K562 (cell line): ENCODE results near the gene LRP1. TPM values are rescaled to one million over a fixed set of nuclear protein-coding genes. Genes with fewer than 3 reads are reported as not detected.
A peak's percentile ranks its signal among the peaks of the same experiment; 100 is the strongest.

ENCODE experiments used
- ARID2 ChIP-seq: fragments of 450-650 bp; IDR thresholded peaks from 2 replicates; pipeline ENCODE4 v1.6.1; 2017; ENCODE audit warnings: antibody characterized with exemption, mild to moderate bottlenecking
- ATF1 ChIP-seq, 2 experiments: fragments of 450-650 bp in 1 of 2; IDR thresholded peaks; 2 replicates each; pipeline ENCODE4 v1.6.1; 2016; ENCODE audit warnings: missing compliant biosample characterization in 1 of 2, missing genetic modification characterization in 1 of 2
- BCOR ChIP-seq: fragments of 450-650 bp; IDR thresholded peaks from 2 replicates; pipeline ENCODE4 v1.6.1; 2016
- CBX3 ChIP-seq, 2 experiments: IDR thresholded peaks; 1 replicate in 1 of 2; 2 replicates in 1 of 2; pipeline ENCODE4 v1.6.1; 2012; ENCODE audit warnings: inconsistent platforms in 2 of 2, low read length in 2 of 2, borderline replicate concordance in 1 of 2, control low read depth in 1 of 2
- CREB1 ChIP-seq, 2 experiments: sonication (generic) in 1 of 2; formaldehyde crosslinking in 1 of 2; IDR thresholded peaks; 2 replicates each; pipeline versions ENCODE4 v1.6.1 to v1.8.0; 2012 to 2022; ENCODE audit warnings: inconsistent platforms in 1 of 2, mild to moderate bottlenecking in 1 of 2, missing genetic modification reagents in 1 of 2, moderate library complexity in 1 of 2
- E2F8 ChIP-seq: fragments of 450-650 bp; IDR thresholded peaks from 2 replicates; pipeline ENCODE4 v1.7.1; 2018; ENCODE audit warnings: mild to moderate bottlenecking, low read depth; ENCODE audit not compliant: partially characterized antibody
- HCFC1 ChIP-seq: IDR thresholded peaks from 2 replicates; pipeline ENCODE4 v1.6.1; 2012; ENCODE audit warnings: low read depth, low read length, improper control_type of control experiment
- HNRNPUL1 ChIP-seq: fragments of 200-400 bp; formaldehyde crosslinking; IDR thresholded peaks from 2 replicates; pipeline ENCODE4 v1.6.1; 2017; ENCODE audit warnings: low read length
- JUND ChIP-seq, 2 experiments: IDR thresholded peaks; 2 replicates in 1 of 2; 3 replicates in 1 of 2; pipeline ENCODE4 v1.6.1; 2011; ENCODE audit warnings: borderline replicate concordance in 2 of 2, low read depth in 2 of 2, low read length in 2 of 2, improper control_type of control experiment in 1 of 2, missing biosample characterization in 1 of 2, missing genetic modification characterization in 1 of 2, missing genetic modification reagents in 1 of 2
- MYC ChIP-seq, 2 experiments: fragments of 250-450 bp in 1 of 2; sonication (Bioruptor Pico) in 1 of 2; IDR thresholded peaks; 2 replicates each; pipeline versions ENCODE4 v1.5.1 to v1.6.1; 2012 to 2021; ENCODE audit warnings: low read depth in 2 of 2, borderline replicate concordance in 1 of 2, improper control_type of control experiment in 1 of 2, low read length in 1 of 2, mild to moderate bottlenecking in 1 of 2, moderate library complexity in 1 of 2
- NR2C1 ChIP-seq, 2 experiments: fragments of 450-650 bp; IDR thresholded peaks; 2 replicates each; pipeline ENCODE4 v1.6.1; 2017; ENCODE audit warnings: mild to moderate bottlenecking in 2 of 2, antibody characterized with exemption in 1 of 2, inconsistent platforms in 1 of 2, missing compliant biosample characterization in 1 of 2, missing genetic modification characterization in 1 of 2
- NRF1 ChIP-seq, 2 experiments: fragments of 450-650 bp; IDR thresholded peaks in 1 of 2; conservative IDR thresholded peaks in 1 of 2; 2 replicates each; pipeline ENCODE4 v1.6.1; 2014; ENCODE audit warnings: mild to moderate bottlenecking in 2 of 2
- PHF21A ChIP-seq: fragments of 450-650 bp; IDR thresholded peaks from 2 replicates; pipeline ENCODE4 v1.6.1; 2017; ENCODE audit warnings: low read depth, borderline replicate concordance
- RBM15 ChIP-seq: fragments of 200-400 bp; formaldehyde crosslinking; IDR thresholded peaks from 2 replicates; pipeline ENCODE4 v1.6.1; 2018; ENCODE audit warnings: mild to moderate bottlenecking, low read length, moderate library complexity; ENCODE audit not compliant: insufficient read depth
- SMARCA4 ChIP-seq: fragments of 450-650 bp; IDR thresholded peaks from 2 replicates; pipeline ENCODE4 v1.6.1; 2016
- SNIP1 ChIP-seq: fragments of 450-650 bp; IDR thresholded peaks from 2 replicates; pipeline ENCODE4 v1.7.1; 2017; ENCODE audit warnings: low read depth, mild to moderate bottlenecking
- STAT6 ChIP-seq: sonication (generic); formaldehyde crosslinking; IDR thresholded peaks from 2 replicates; pipeline ENCODE4 v1.8.1; 2023; ENCODE audit warnings: mild to moderate bottlenecking, missing genetic modification reagents
- TFAM ChIP-seq: fragments of 250-450 bp; sonication (Bioruptor Pico); conservative IDR thresholded peaks from 2 replicates; pipeline ENCODE4 v1.5.0; 2021; ENCODE audit warnings: mild to moderate bottlenecking, moderate library complexity
- ZBTB2 ChIP-seq: fragments of 450-650 bp; IDR thresholded peaks from 2 replicates; pipeline ENCODE4 v1.6.1; 2016; ENCODE audit warnings: antibody characterized with exemption
- polyA plus RNA-seq, 8 experiments: library from polyadenylated mRNA; depleted of rRNA in 4 of 8; stranded (reverse) in 5 of 8; unstranded in 3 of 8; fragments of >200 nt; fragmentation: Nextera tagmentation in 2 of 8; fragmentation: Illumina TruSeq in 1 of 8; extraction: Ambion mirVana in 2 of 8; extraction: Trizol in 1 of 8; gene quantifications; 2 replicates each; pipeline versions ENCODE4 v1.2.1 to v1.2.3, GENCODE V29; 2011 to 2014; ENCODE audit warnings: inconsistent platforms in 1 of 8, missing spikeins in 1 of 8
- total RNA-seq, 7 experiments: library from RNA; depleted of rRNA in 6 of 7; stranded (reverse); fragments of >200 nt in 6 of 7; fragmentation: Illumina TruSeq in 2 of 7; extraction: Trizol in 2 of 7; gene quantifications; 2 replicates each; pipeline versions ENCODE4 v1.2.1 to v1.2.3, GENCODE V29; 2011 to 2021; ENCODE audit warnings: low replicate concordance in 1 of 7

The LRP1 gene
- total and polyA plus RNA-seq, 9 of the 15 experiments (the other 6 are each of a cell fraction or from before 2014, with no cell fraction given), result 0.04 to 0.64 (median 0.19) TPM; not detected in 2

GRCh38 chr12:57175428-57176138 is 47.3 kb downstream of the LRP1 start (continued):
- 0 out of 2 replicates have a peak, but pooled peaks have one; percentile 15 for TF ChIP-seq HCFC1
- peak; percentile 35; the same call in 1 of the 2 replicates for TF ChIP-seq MYC (IDR thresholded peaks at IDR 0.05; ENCODE audit: low read depth, low read length)
- no peak for TF ChIP-seq MYC (CRISPR knock-in tag; IDR thresholded peaks at IDR 0.05; ENCODE audit: borderline replicate concordance, low read depth)
- peak; percentile 30; the same call in 1 of the 2 replicates for TF ChIP-seq CREB1 (IDR thresholded peaks at IDR 0.05)
- peak; percentile 45; the same call in 1 of the 2 replicates for TF ChIP-seq CREB1 (CRISPR knock-in tag; IDR thresholded peaks at IDR 0.05)
- 0 out of 2 replicates have a peak, but pooled peaks have one; percentile 39 for TF ChIP-seq PHF21A
- TF ChIP-seq NRF1 (conservative IDR thresholded peaks at IDR 0.05 in 1 of 2, IDR thresholded peaks at IDR 0.05 in 1 of 2), result peak; percentile 75 to 81
- 0 out of 2 replicates have a peak, but pooled peaks have one; percentile 10 for TF ChIP-seq ATF1 (CRISPR knock-in tag; IDR thresholded peaks at IDR 0.05)
- TF ChIP-seq ATF1 (tag; IDR thresholded peaks at IDR 0.05), result no peak
- TF ChIP-seq BCOR, result peak; percentile 43; the same call in 1 of the 2 replicates
- TF ChIP-seq TFAM, result no peak
- no peak for TF ChIP-seq NR2C1 (IDR thresholded peaks at IDR 0.05)
- no peak for TF ChIP-seq NR2C1 (tag; IDR thresholded peaks at IDR 0.05)
- TF ChIP-seq E2F8, result peak; percentile 34
- TF ChIP-seq ZBTB2, result peak; percentile 74; the same call in 1 of the 2 replicates
- peak; percentile 31; the same call in 1 of the 2 replicates for TF ChIP-seq STAT6 (CRISPR knock-in tag)
- TF ChIP-seq SMARCA4, result 0 out of 2 replicates have a peak, but pooled peaks have one; percentile 16
- no peak for TF ChIP-seq HNRNPUL1
- no peak for TF ChIP-seq RBM15
- TF ChIP-seq ARID2, result 0 out of 2 replicates have a peak, but pooled peaks have one; percentile 22
- no peak for TF ChIP-seq SNIP1
- 0 out of 3 replicates have a peak, but pooled peaks of 1 of the 2 experiments have one; percentile 35 for TF ChIP-seq CBX3 (IDR thresholded peaks at IDR 0.05; ENCODE audit: borderline replicate concordance in 1 of 2, low read length in 2 of 2)
- TF ChIP-seq JUND (IDR thresholded peaks at IDR 0.05; ENCODE audit: borderline replicate concordance, low read depth, low read length), result peak; percentile 42; the same call in 1 of the 2 replicates
- no peak; the same call in 2 of the 3 replicates for TF ChIP-seq JUND (tag; IDR thresholded peaks at IDR 0.05; ENCODE audit: borderline replicate concordance, low read depth, low read length)
